ENCODE data around the gene ATG3.

Gene ATG3

GRCh38 chr3:112489674-112490479, 71.9 kb downstream of the ATG3 start:
- H3K4me3 ChIP-seq (ENCODE audit: low read depth, low read length): no peak overlapping the region
- TF ChIP-seq CTCF (IDR thresholded peaks at IDR 0.05; ENCODE audit: borderline replicate concordance, insufficient read depth, low read depth, low read length): no peak

- TF ChIP-seq CTCF (IDR thresholded peaks at IDR 0.05; ENCODE audit: borderline replicate concordance, insufficient read depth, low read depth, low read length): no peak
- no peak overlapping the region for H3K4me3 ChIP-seq (ENCODE audit: low read depth, low read length)
Measured at GRCh38 chr3:112486811-112487505, 74.8 kb downstream of the ATG3 start.

GRCh38 chr3:112484352-112484751, 77.4 kb downstream of the ATG3 start:
- H3K4me3 ChIP-seq (ENCODE audit: low read depth, low read length): no peak overlapping the region
- TF ChIP-seq CTCF (IDR thresholded peaks at IDR 0.05; ENCODE audit: borderline replicate concordance, insufficient read depth, low read depth, low read length): no peak

- no peak for TF ChIP-seq CTCF (IDR thresholded peaks at IDR 0.05; ENCODE audit: borderline replicate concordance, insufficient read depth, low read depth, low read length)
- H3K4me3 ChIP-seq (ENCODE audit: low read depth, low read length): no peak overlapping the region
Measured at GRCh38 chr3:112482675-112483074, 79.1 kb downstream of the ATG3 start.
